CD4-positive, alpha-beta memory T cell (primary cell): ENCODE results near the gene CIDEB. TPM values are rescaled to one million over a fixed set of nuclear protein-coding genes. Genes with fewer than 3 reads are reported as not detected.

Experiments
- CTCF ChIA-PET: fragments of 350-600 bp; sonication (Branson Sonifier 250); formaldehyde crosslinking; loops from one replicate; lab custom pipeline; 2021; ENCODE audit warnings: inconsistent platforms; ENCODE audit not compliant: partially characterized antibody; lab: Charles Lee
- POLR2A ChIA-PET: fragments of 350-600 bp; sonication (Branson Sonifier 250); formaldehyde crosslinking; loops from one replicate; lab custom pipeline; 2021; ENCODE audit not compliant: partially characterized antibody; lab: Charles Lee
- DNase-seq, 5 donors: peaks; one replicate each; pipeline versions ENCODE4 v3.0.0 to v3.0.0-alpha.2; 2020 to 2022; ENCODE audit warnings: mixed read lengths in 1 of 5
- H3K27ac ChIP-seq: one replicate; pipeline ENCODE4 v1.7.0; 2013; ENCODE audit warnings: low read depth, low read length
- H3K27me3 ChIP-seq: 2 replicates; pipeline ENCODE4 v1.7.0; 2013; ENCODE audit warnings: mild to moderate bottlenecking, low read length, moderate library complexity; ENCODE audit not compliant: insufficient read depth
- H3K36me3 ChIP-seq: 2 replicates; pipeline ENCODE4 v1.7.0; 2013; ENCODE audit warnings: mild to moderate bottlenecking, low read length, moderate library complexity; ENCODE audit not compliant: insufficient read depth
- H3K4me1 ChIP-seq: 2 replicates; pipeline ENCODE4 v1.7.0; 2013; ENCODE audit warnings: mild to moderate bottlenecking, low read length, moderate library complexity; ENCODE audit not compliant: insufficient read depth
- H3K4me3 ChIP-seq, 2 donors: one replicate each; pipeline ENCODE4 v1.7.0; 2013; ENCODE audit warnings: low read length in 2 of 2, mild to moderate bottlenecking in 1 of 2
- H3K9me3 ChIP-seq, 2 donors: one replicate each; pipeline ENCODE4 v1.7.0; 2013; ENCODE audit warnings: low read length in 2 of 2, control low read depth in 1 of 2; ENCODE audit not compliant: control insufficient read depth in 1 of 2
- H3K27ac Mint-ChIP-seq, 7 donors: one replicate each; pipeline ENCODE4 v1.8.0; 2020 to 2021; ENCODE audit warnings: mixed read lengths in 7 of 7, mild to moderate bottlenecking in 6 of 7, inconsistent platforms in 3 of 7, moderate library complexity in 3 of 7
- H3K27me3 Mint-ChIP-seq, 2 donors: one replicate each; pipeline ENCODE4 v1.8.0; 2020 to 2021; ENCODE audit warnings: mixed read lengths in 2 of 2
- H3K36me3 Mint-ChIP-seq, 2 donors: one replicate each; pipeline ENCODE4 v1.8.0; 2020 to 2021; ENCODE audit warnings: mixed read lengths in 2 of 2, inconsistent platforms in 1 of 2, mild to moderate bottlenecking in 1 of 2
- H3K4me1 Mint-ChIP-seq, 4 donors: one replicate each; pipeline ENCODE4 v1.8.0; 2020 to 2021; ENCODE audit warnings: mixed read lengths in 4 of 4, mild to moderate bottlenecking in 1 of 4
- H3K4me3 Mint-ChIP-seq, 8 donors: one replicate each; pipeline ENCODE4 v1.8.0; 2020 to 2021; ENCODE audit warnings: mixed read lengths in 8 of 8, mild to moderate bottlenecking in 7 of 8, moderate library complexity in 6 of 8, inconsistent platforms in 3 of 8
- H3K9me3 Mint-ChIP-seq, 8 donors: one replicate each; pipeline ENCODE4 v1.8.0; 2020 to 2021; ENCODE audit warnings: mixed read lengths in 8 of 8, mild to moderate bottlenecking in 5 of 8, inconsistent platforms in 3 of 8, moderate library complexity in 1 of 8
- intact Hi-C: fragments of 100-400 bp; cut with micrococcal nuclease; formaldehyde crosslinking; loops from one replicate; pipeline ENCODE4 v1.15.1; 2023
- polyA plus RNA-seq, 2 donors: library from polyadenylated mRNA; unstranded; fragments of 300-500 nt; fragmentation: Illumina TruSeq; gene quantifications; one replicate each; pipeline ENCODE4 v1.2.3, GENCODE V29; 2021
- total RNA-seq, 2 experiments: library from RNA; stranded (reverse); gene quantifications; one replicate each; pipeline ENCODE4 v1.2.3, GENCODE V29; 2021

The CIDEB gene
- total and polyA plus RNA-seq, 4 experiments from 2014 or later, result 17.2 to 26.0 (median 23.3) TPM

- Mint-ChIP-seq H3K27ac (peak overlapping the region in 1 of 7 donors; percentile 26), H3K4me1 (no peaks in the 10 kb centered on the region), H3K36me3 (no peaks in the 10 kb centered on the region), H3K4me3 (no peak overlapping the region), H3K9me3 (no peaks in the 10 kb centered on the region), H3K27me3 (peaks cover 39 to 46% of the 10 kb centered on the region in 2 donors)
- peaks cover 3% of the 10 kb centered on the region for H3K27me3 ChIP-seq
- H3K4me1 ChIP-seq, result no peaks in the 10 kb centered on the region
- ChIA-PET POLR2A (interaction anchor here (0.7 kb wide), 1 partner anchor 10 kb away, joined by 3 read pairs; the partner anchor contains the start of gene RIPK3), CTCF (no interaction called here)
- intact Hi-C loops, result no loop called here
- H3K4me3 ChIP-seq, result no peak overlapping the region
- no peaks in the 10 kb centered on the region for H3K36me3 ChIP-seq
- H3K9me3 ChIP-seq, result no peaks in the 10 kb centered on the region
- H3K27ac ChIP-seq, result no peak overlapping the region
- DNase-seq, result no peak
Observed at GRCh38 chr14:24349742-24350141, 42.0 kb upstream of the CIDEB start.

- no peaks in the 10 kb centered on the region for H3K36me3 Mint-ChIP-seq
- Histone ChIP-seq H3K4me3 (no peak overlapping the region), H3K27me3 (peaks cover 3% of the 10 kb centered on the region), H3K4me1 (no peaks in the 10 kb centered on the region), H3K27ac (no peak overlapping the region), H3K9me3 (no peaks in the 10 kb centered on the region), H3K36me3 (no peaks in the 10 kb centered on the region)
- H3K27ac Mint-ChIP-seq, result no peak overlapping the region
- no peak for DNase-seq
- ChIA-PET POLR2A (interaction anchor here (0.6 kb wide), 1 partner anchor 19 kb away, joined by 5 read pairs; no protein-coding TSS in a partner anchor), CTCF (interaction anchor here (0.7 to 5.7 kb wide), 5 partner anchors 10 to 41 kb away, joined by 3 to 46 read pairs (median 4); partner anchors contain the start of genes ADCY4 and CIDEB)
- no peaks in the 10 kb centered on the region for H3K9me3 Mint-ChIP-seq
- no peaks in the 10 kb centered on the region for H3K4me1 Mint-ChIP-seq
- intact Hi-C loops, result no loop called here
- H3K4me3 Mint-ChIP-seq, result no peak overlapping the region
- H3K27me3 Mint-ChIP-seq, result peaks cover 35 to 49% of the 10 kb centered on the region in 2 donors
Observed at GRCh38 chr14:24348186-24348585, 40.4 kb upstream of the CIDEB start.

DNA sequence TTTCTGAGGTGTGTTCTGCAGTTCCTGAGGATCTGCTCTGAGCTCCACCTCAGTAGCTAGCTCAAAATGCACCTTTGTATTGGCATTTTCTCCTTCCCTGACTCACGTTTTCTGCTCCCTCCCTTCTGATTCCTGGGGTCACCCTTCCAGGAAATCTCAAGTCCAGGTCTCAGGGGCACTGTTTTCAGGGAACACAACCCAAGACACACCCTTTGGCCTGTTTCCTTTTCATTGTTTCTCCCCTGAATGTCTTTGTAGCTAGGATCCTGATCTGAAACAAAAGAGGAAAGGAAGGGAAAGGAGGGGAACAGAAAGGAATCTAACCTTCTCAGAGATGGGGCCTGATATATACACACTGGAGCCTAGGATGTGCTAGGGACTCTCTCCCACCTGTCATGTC, 39.4 kb upstream of the CIDEB start:
- H3K27ac Mint-ChIP-seq, result no peak overlapping the region
- no peaks in the 10 kb centered on the region for H3K36me3 ChIP-seq
- no peaks in the 10 kb centered on the region for H3K36me3 Mint-ChIP-seq
- H3K27ac ChIP-seq, result no peak overlapping the region
- H3K4me1 ChIP-seq, result no peaks in the 10 kb centered on the region
- intact Hi-C loops, result no loop called here
- DNase-seq, result no peak
- H3K4me3 Mint-ChIP-seq, result no peak overlapping the region
- no peaks in the 10 kb centered on the region for H3K9me3 Mint-ChIP-seq
- H3K27me3 Mint-ChIP-seq, result peaks cover 32 to 44% of the 10 kb centered on the region in 2 donors
- peaks cover 3% of the 10 kb centered on the region for H3K27me3 ChIP-seq
- ChIA-PET CTCF (interaction anchor here (1.1 to 5.7 kb wide), 4 partner anchors 11 to 38 kb away, joined by 3 to 46 read pairs (median 4); partner anchors contain the start of gene ADCY4), POLR2A (interaction anchor here (1.2 kb wide), 1 partner anchor 83 kb away, joined by 4 read pairs; no protein-coding TSS in a partner anchor)
- H3K9me3 ChIP-seq, result no peaks in the 10 kb centered on the region
- H3K4me1 Mint-ChIP-seq, result no peaks in the 10 kb centered on the region
- H3K4me3 ChIP-seq, result no peak overlapping the region

DNA sequence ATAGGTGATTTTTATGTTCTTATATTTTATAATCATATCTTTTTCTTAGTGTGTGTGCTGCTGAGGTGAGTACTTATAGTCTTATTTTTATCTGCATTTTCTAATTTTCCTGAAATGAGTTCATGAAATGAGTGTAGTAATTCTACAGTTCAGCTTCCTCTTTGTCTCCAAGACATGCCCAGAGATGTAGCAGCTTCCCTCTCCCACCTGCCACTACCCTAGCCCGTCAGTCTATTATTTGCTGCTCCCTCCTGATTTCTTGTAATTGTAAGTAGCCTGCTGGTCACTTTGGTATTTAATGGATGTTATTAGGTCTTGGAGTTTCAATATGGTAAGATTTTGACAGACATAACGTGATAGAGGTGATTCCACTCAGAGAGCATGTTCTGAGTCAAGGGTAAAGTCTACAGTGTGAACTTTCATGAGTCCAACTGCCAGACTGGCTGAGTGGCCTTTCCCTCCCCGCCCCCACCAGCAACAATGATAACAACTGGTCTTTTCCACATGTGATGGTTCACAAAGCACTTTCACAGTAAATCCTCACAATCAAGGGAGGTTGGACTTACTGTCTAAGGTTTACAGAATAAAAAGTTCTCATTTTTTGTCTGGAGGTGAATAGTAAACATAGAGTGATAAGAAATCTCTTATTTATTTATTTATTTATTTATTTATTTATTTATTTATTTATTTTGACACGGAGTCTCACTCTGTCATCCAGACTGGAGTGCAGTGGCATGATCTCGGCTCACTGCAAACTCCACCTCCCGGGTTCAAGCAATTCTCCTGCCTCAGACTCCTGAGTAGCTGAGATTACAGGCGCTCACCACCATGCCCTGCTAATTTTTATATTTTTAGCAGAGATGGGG, 36.3 kb upstream of the CIDEB start:
- Mint-ChIP-seq H3K4me3 (no peak overlapping the region), H3K27ac (no peak overlapping the region), H3K36me3 (peaks cover 0 to 4% of the 10 kb centered on the region in 2 donors), H3K9me3 (no peaks in the 10 kb centered on the region), H3K27me3 (peaks cover 12 to 23% of the 10 kb centered on the region in 2 donors), H3K4me1 (peaks cover 7 to 16% (median 10%) of the 10 kb centered on the region in 4 donors)
- Histone ChIP-seq H3K4me1 (peaks cover 10% of the 10 kb centered on the region), H3K4me3 (no peak overlapping the region), H3K27ac (no peak overlapping the region), H3K36me3 (no peaks in the 10 kb centered on the region), H3K9me3 (no peaks in the 10 kb centered on the region), H3K27me3 (no peaks in the 10 kb centered on the region)
- intact Hi-C loops, result no loop called here
- ChIA-PET POLR2A (no interaction called here), CTCF (interaction anchor here (5.7 kb wide), 1 partner anchor 11 kb away, joined by 46 read pairs; the partner anchor contains the start of gene ADCY4)
- DNase-seq, result no peak

- Histone ChIP-seq H3K4me1 (peaks cover 21% of the 10 kb centered on the region), H3K27ac (no peak overlapping the region), H3K27me3 (no peaks in the 10 kb centered on the region), H3K9me3 (no peaks in the 10 kb centered on the region), H3K4me3 (no peak overlapping the region), H3K36me3 (peaks cover 5% of the 10 kb centered on the region)
- peaks cover 12 to 20% of the 10 kb centered on the region in 2 donors for H3K27me3 Mint-ChIP-seq
- DNase-seq, result no peak
- H3K27ac Mint-ChIP-seq, result no peak overlapping the region
- no peak overlapping the region for H3K4me3 Mint-ChIP-seq
- ChIA-PET POLR2A (interaction anchor here (1.9 kb wide), 1 partner anchor 101 kb away, joined by 4 read pairs; no protein-coding TSS in a partner anchor), CTCF (interaction anchor here (5.7 to 23.0 kb wide), 2 partner anchors 10 to 89 kb away, joined by 46 to 791 read pairs; partner anchors contain the start of genes ADCY4, CBLN3, KHNYN and SDR39U1)
- intact Hi-C loops, result no loop called here
- peaks cover 7 to 12% of the 10 kb centered on the region in 2 donors for H3K36me3 Mint-ChIP-seq
- peaks cover 14 to 27% (median 18%) of the 10 kb centered on the region in 4 donors for H3K4me1 Mint-ChIP-seq
- no peaks in the 10 kb centered on the region for H3K9me3 Mint-ChIP-seq
Observed at GRCh38 chr14:24342889-24343288, 35.1 kb upstream of the CIDEB start.

DNA sequence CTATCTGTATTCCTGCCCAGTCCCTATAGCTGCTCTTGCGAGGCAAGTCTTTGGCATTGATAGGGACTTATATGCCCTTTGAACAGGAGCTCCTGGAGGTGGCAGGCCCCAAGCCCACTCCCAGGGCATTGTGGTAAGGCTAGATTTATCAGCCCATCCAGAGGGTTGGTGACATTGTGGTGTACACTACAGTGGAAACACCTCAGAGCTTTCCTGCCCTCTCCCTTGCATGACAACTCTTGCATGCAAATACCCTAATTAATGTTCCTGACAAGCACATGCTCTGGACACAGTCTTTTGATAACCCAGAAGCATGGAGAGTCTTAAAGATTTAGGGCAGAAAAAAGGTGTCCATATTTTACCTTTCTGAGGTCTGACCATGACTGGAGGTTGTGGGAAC, 32.8 kb upstream of the CIDEB start:
- intact Hi-C loops, result no loop called here
- DNase-seq, result no peak
- Mint-ChIP-seq H3K27ac (peak overlapping the region in 1 of 7 donors; percentile 82), H3K27me3 (peaks cover 12 to 14% of the 10 kb centered on the region in 2 donors), H3K36me3 (peaks cover 27 to 32% of the 10 kb centered on the region in 2 donors), H3K9me3 (no peaks in the 10 kb centered on the region), H3K4me3 (peak overlapping the region in 3 of 8 donors; percentile 95 to 98 (median 97)), H3K4me1 (peaks cover 16 to 41% (median 27%) of the 10 kb centered on the region in 4 donors)
- Histone ChIP-seq H3K27ac (no peak overlapping the region), H3K27me3 (no peaks in the 10 kb centered on the region), H3K4me3 (no peak overlapping the region), H3K4me1 (peaks cover 24% of the 10 kb centered on the region), H3K36me3 (peaks cover 18% of the 10 kb centered on the region), H3K9me3 (no peaks in the 10 kb centered on the region)
- CTCF ChIA-PET, result interaction anchor here (0.8 to 23.0 kb wide), 5 partner anchors 8 to 98 kb away, joined by 4 to 791 read pairs (median 12); partner anchors contain the start of genes CBLN3, CIDEB, KHNYN and LTB4R
- POLR2A ChIA-PET, result interaction anchor here (1.0 to 12.5 kb wide), 8 partner anchors 8 to 98 kb away, joined by 3 to 361 read pairs (median 7); partner anchors contain the start of genes CBLN3, KHNYN, LTB4R and LTB4R2
